Measurements from ENCODE around the gene SLC29A2.
"Not testable (repeated sequence)": the region's sequence is repeated elsewhere in the genome, so short reads cannot be mapped to it uniquely, and the experiment has no call there.

The SLC29A2 gene

GRCh38 chr11:66333896-66334604 lies 37.5 kb downstream of the SLC29A2 start:
- no peak for DNase-seq (ENCODE audit: low read depth in 2 of 2)

GRCh38 chr11:66333220-66333877 lies 38.2 kb downstream of the SLC29A2 start:
- no peak for DNase-seq (ENCODE audit: low read depth in 2 of 2)

- no peak for DNase-seq (ENCODE audit: low read depth in 2 of 2)
Measured at GRCh38 chr11:66332371-66333219, 39.0 kb downstream of the SLC29A2 start.

DNA sequence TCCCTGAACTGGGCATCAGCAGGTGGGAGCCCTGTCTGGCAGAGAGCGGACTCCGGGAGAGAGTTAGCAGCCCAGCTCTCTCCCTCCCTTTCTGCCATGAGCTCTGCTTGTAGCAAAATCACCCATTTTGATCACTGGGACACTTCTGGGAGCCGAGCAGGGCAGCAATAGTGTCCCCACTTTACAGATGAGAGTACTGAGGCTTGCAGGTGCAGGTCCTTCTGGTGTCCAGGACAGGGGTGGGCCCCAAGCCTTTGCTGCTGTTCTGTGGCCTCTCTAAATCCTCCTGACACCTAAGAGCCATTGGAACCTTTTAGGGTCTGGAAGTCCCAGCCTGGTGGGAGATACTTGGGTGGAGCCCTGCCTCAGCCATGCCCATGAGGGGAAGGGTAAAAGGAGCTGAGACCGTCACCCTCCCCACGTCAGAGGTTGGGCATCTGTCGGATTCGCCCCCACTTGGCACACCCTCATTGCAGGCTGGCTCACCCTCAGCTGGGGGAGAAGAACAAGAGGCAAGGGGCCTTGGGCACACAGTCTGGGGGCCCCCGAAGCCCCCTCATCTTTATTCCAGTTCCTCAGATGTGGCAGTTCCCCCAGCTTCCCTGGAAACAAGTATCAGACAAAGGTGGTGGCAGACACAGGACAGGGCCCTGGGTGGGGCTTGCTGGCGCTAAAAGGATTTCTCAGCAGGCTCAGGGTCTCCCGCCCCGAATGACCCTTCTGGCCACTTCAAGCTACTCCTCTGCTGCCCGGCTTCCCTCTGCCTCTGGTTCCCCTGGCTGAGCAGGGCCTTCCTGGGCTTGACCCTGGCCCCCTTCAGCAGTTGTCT lies 39.8 kb downstream of the SLC29A2 start:
- DNase-seq (ENCODE audit: low read depth in 2 of 2): no peak

- DNase-seq (ENCODE audit: low read depth in 2 of 2): no peak
Measured at GRCh38 chr11:66330931-66331330, 40.6 kb downstream of the SLC29A2 start.

GRCh38 chr11:66329165-66329673 lies 42.3 kb downstream of the SLC29A2 start:
- DNase-seq (ENCODE audit: low read depth in 2 of 2): no peak

GRCh38 chr11:66328302-66329144 lies 43.0 kb downstream of the SLC29A2 start:
- DNase-seq (ENCODE audit: low read depth in 2 of 2): peak; percentile 35

DNA sequence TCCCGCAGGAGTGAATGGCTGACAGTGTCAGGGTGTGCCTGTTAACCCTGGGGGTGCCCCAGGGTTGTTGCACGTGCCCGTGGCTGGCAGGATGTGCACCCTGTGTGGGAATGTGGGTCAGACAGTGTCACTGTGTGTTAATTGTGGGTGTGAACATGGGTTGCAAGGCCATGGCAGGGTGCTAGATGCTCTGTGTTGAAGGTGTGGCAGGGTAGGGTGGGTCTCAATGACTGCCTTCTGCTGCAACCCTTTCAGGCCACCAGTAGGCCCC lies 43.6 kb downstream of the SLC29A2 start:
- no peak for DNase-seq (ENCODE audit: low read depth in 2 of 2)

DNA sequence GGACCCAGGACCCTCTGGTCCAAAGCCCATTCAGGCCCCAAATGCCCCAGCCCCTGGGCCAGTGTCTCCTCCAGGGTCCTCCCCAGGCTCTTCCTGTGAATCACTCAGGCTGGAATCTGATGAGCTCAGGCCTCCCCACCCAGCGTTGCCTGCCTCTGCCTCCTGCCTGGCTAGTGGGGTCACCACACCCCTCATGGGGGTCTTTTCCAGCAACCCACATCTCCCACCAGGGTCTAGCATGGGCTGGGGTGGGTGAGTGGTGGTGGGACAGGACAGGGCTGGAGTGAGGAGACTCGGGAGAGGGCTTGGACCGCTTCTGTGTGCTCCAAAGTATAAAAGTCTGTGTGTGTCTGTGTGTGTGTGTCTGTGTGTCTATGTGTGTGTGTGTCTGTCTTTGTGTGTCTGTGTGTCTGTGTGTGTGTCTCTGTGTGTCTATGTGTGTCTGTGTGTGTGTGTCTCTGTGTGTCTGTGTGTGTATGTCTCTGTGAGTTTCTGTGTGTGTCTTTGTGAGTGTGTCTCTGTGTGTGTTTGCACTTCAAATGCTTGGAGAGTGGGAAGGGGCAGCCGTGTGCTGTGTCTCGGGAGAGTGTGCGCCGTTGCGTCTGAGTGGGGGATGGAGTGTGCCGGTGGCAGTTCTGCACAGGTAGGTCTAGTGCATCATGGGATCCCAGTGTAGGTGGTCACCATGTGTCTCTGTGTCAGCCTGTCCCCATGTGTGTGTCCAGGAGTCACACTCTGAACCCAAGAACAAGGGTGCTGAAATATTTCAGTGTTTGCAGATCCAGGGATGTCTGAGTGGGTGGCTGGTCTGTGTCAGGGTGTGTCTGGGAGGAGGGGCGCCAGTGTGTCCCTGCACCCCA lies 44.2 kb downstream of the SLC29A2 start:
- DNase-seq (ENCODE audit: low read depth in 2 of 2): peak in 1 of 2 experiments; percentile 37

DNA sequence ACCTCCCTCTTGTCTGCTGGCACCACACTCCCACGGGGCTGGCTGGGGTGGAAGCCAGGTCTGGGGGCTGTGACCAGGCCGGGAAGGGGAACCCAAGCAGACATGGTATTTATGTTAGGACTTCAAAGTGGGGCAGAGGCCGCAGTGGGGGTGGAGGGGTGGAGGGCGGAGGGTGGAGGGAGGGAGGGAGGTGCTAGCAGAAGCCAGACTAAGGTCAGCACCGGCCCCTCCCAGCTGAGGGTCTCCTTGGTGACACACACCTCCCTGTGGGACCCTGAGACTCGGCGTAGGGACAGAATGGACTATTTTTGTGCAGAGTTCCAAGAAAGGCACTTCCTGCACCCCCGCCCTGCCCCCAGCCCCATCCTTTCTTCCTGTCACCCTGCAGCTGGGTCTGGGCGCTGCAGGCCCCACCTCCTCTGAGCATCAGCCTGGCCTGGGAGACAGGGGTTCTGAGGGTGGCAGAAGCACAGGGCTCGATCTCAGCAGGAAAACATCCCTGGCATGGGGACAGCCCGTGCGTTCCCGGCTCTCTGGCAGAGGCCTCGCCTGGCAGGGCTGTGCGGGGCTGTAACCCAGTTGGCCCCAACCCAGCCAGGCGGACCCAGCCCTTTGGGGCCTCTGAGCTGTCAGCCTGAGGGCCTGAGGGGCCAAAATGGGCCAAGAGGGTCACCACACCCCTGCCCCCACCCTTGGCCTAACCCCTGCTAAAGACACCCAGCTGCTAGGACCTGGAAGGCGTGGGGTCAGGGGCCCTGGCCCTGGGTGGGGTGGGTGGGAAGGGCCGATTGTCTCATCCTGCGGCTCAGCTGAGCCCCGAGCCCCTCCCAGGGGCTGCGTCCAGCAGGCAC lies 45.1 kb downstream of the SLC29A2 start:
- no peak for DNase-seq (ENCODE audit: low read depth in 2 of 2)

DNA sequence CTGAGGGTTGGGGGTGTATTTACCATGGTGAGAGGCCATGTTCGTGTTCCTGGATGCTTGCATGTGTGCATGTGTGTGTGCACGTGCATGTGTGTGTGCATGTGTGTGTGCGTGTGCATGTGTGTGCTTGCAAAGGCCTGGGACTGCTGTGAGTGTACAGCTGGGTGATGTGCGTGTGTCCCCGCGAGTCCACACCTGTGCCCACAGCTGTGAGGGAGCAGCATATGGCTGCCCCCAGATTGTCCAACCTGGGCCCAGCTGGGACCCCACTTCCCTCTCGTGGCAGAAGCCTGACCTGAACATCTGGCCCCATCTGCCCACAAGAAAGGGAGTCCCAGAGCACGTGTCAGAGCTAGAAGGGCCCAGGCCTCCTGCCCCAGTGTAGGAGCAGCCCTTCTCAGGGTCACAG lies 46.3 kb downstream of the SLC29A2 start:
- DNase-seq (ENCODE audit: low read depth in 2 of 2): no peak

DNA sequence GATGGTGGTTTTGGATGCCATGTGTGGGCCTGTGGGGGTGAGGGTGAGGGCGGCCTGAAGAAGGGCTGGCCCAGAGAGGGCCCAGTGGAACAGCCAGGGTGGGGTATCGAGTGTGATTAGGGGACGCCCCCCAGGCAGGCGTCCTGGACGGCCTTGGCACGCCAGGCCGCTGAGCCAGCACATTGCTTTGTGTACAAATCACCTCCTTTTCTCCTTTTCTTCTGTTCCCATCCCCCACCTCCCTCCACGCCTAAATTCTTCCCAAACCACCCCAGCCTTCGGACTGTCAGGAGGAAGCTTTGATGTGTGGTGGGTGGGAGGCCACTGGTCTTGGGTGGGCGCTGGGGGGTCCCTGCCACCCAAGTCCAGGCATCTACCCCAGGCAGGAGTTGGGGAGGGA lies 46.9 kb downstream of the SLC29A2 start:
- peak in 1 of 2 experiments; percentile 29 for DNase-seq (ENCODE audit: low read depth in 2 of 2)

GRCh38 chr11:66323684-66324083 lies 47.9 kb downstream of the SLC29A2 start:
- no peak for DNase-seq (ENCODE audit: low read depth in 2 of 2)

- no peak for DNase-seq (ENCODE audit: low read depth in 2 of 2)
Measured at GRCh38 chr11:66322732-66323427, 48.7 kb downstream of the SLC29A2 start.

DNA sequence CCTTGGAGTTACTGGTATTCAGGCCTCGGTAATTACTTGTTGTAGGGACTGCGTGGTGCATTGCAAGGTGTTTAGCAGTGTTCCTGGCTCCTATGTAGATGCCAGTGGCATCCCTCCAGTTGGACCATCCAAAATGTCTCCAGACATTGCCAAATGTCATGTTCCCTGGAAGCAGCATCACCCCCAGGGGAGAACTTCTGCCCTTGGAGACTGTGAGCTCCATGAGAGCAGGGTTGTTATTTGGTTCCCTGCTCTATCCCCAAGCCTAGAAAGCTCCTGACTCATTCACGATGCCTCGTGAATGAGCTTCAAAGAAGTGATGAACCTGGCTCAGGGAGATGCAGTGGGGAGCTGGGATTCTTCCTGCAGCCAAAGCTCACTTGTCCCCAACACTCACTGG lies 50.0 kb downstream of the SLC29A2 start:
- DNase-seq (ENCODE audit: low read depth in 2 of 2): no peak

- DNase-seq (ENCODE audit: low read depth in 2 of 2): not testable (repeated sequence)
Measured at GRCh38 chr11:66320748-66321147, 50.8 kb downstream of the SLC29A2 start.

GRCh38 chr11:66320289-66320688 lies 51.3 kb downstream of the SLC29A2 start:
- DNase-seq (ENCODE audit: low read depth in 2 of 2): not testable (repeated sequence)

- no peak for DNase-seq (ENCODE audit: low read depth in 2 of 2)
Measured at GRCh38 chr11:66318600-66318970, 53.0 kb downstream of the SLC29A2 start.

Measured in fibroblast of skin of left biceps (primary cell).